Measurements from ENCODE around the gene NUDCD3.

The NUDCD3 gene

DNA sequence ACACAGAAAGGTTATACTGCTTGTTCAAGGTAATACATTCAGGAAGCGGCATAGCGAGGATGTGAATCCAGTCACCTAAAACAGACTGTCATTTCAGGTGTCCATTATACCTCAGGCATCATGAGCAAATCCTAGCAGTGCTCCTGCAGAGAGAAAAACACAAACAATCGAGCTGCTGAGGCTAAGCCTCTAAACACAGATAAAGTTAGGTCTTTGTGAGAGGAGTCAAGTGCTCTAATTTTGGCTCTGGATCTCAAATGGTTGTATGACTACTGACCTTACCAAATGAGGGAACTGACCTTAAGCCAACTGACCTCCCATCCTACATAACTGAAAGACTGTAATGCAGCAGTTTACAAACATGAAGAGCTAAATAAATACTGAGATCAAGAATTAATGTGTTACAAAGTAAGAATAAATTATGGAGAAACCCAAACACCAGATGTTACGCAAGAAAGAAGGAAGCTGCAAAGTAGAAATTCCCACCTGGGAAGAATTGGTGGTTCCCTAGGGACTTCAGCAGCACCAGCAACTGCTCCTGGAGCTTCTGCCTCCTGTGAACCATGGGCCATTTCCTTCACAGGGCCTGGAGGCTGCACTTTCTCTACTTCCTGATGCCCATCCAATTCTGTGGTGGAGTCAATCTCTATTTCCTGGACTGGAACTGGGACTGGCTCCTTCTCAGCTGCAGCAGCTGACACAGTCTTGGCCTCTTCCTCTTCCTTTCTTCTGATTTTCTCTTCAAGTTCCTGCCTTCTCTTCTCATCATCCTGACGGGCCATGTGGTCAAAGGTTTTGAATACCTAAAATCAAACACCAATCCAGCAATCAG lies 5.8 kb downstream of the NUDCD3 start:
- TF ChIP-seq, protein P1, sequence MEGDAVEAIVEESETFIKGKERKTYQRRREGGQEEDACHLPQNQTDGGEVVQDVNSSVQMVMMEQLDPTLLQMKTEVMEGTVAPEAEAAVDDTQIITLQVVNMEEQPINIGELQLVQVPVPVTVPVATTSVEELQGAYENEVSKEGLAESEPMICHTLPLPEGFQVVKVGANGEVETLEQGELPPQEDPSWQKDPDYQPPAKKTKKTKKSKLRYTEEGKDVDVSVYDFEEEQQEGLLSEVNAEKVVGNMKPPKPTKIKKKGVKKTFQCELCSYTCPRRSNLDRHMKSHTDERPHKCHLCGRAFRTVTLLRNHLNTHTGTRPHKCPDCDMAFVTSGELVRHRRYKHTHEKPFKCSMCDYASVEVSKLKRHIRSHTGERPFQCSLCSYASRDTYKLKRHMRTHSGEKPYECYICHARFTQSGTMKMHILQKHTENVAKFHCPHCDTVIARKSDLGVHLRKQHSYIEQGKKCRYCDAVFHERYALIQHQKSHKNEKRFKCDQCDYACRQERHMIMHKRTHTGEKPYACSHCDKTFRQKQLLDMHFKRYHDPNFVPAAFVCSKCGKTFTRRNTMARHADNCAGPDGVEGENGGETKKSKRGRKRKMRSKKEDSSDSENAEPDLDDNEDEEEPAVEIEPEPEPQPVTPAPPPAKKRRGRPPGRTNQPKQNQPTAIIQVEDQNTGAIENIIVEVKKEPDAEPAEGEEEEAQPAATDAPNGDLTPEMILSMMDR (conservative IDR thresholded peaks at IDR 0.05; ENCODE audit: control insufficient read depth, insufficient read depth, low read depth, low read length): no peak
- no peak overlapping the region for H3K4me3 ChIP-seq (ENCODE audit: control insufficient read depth, low read depth, low read length)
- no peak for DNase-seq (ENCODE audit: low read depth)

DNA sequence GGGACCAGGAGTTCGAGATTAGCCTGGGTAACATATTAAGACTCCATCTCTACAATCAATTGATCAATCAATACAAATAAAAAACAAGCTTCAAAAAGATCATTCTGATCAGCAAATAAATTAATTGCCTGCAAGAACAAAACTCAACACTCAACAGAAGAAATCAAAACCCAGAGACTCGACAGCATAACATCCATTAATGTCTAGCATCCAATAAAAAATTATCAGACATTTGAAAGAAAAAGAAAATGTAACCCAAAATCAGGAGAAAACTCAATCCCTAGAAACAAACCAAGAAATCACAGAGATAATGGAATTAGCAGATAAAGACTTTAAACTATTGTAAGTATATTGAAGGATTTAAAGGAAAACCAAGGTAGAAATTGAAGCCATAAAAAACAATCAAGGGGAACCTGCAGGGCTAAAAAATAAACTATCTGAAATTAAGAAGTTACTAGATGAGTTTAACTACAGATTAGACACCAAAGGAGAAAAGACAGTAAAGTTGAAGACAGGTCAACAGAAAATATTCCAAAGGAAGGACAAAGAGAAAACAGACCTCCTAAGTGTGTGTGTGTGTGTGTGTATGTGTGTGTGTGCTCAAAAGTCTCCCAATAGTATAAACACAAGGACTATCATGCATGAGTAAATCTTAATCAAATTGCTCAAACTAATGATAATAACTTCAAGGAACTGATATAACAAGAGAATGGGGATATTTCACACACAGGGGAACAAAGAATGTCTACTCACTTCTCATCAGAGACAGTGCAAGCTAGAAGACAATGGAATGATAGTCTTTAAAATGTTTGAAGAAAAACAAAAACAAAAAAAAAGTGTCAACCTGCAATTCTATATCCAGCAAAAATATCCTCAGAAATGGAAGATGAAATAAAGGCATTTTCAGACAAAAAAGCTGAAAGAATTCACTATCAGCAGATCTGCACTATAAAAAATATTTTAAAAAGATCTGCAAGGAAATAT lies 7.7 kb downstream of the NUDCD3 start:
- TF ChIP-seq, protein P1 (conservative IDR thresholded peaks at IDR 0.05; ENCODE audit: control insufficient read depth, insufficient read depth, low read depth, low read length): no peak
- DNase-seq (ENCODE audit: low read depth): no peak
- H3K4me3 ChIP-seq (ENCODE audit: control insufficient read depth, low read depth, low read length): no peak overlapping the region

DNA sequence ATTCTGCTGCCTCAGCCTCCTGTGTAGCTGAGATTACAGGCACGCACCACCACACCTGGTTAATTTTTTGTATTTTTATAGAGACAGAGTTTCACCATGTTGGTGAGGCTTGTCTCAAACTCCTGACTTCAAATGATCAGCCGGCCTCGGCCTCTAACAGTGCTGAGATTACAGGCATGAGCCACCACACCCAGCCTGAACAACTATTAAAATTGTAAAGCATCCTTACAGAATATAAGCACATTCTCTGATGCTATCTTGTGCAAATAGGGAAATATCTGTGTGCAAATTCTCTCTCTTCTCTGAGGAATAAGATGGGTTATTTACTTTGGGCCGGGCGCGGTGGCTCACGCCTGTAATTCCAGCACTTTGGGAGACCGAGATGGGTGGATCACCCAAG lies 12.5 kb downstream of the NUDCD3 start:
- H3K4me3 ChIP-seq (ENCODE audit: control insufficient read depth, low read depth, low read length): no peak overlapping the region
- TF ChIP-seq, protein P1 (conservative IDR thresholded peaks at IDR 0.05; ENCODE audit: control insufficient read depth, insufficient read depth, low read depth, low read length): no peak
- DNase-seq (ENCODE audit: low read depth): no peak

DNA sequence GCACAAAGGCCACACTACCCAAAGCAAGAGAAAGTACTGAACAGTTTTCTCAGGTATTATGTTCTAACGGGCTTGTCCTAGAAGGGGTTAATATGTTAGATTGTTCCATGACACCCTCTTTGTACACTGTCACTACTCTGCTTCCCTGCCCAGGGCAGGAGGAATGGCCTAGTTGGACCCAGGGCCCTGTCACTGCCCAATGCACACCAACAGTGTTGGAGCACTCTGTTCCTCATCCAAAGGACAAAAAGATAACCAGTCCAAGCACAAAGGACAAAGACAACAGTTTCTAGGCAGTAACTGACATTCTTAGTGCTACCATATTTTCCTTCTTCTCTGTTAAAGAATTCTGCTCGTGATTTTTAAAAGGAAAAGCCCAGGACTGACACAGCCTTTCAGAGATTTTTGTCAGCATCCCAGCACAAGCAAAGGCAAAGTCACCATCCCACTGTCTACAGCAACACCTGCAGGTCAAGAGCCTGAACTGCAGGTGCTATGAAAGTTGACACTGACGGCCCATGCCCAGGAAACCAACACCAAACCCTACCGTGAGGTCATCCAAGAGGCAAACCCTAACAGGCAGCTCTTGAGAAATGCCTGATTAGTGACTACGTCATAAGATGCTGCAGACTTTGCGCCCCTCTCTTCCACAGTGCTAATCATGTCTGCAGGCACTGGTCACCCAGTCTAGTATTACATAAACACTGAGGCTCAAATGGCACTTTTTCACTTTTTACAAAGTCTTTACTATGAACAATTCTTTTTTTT lies 13.2 kb downstream of the NUDCD3 start:
- TF ChIP-seq, protein P1 (conservative IDR thresholded peaks at IDR 0.05; ENCODE audit: control insufficient read depth, insufficient read depth, low read depth, low read length): peak; percentile 99
- H3K4me3 ChIP-seq (ENCODE audit: control insufficient read depth, low read depth, low read length): no peak overlapping the region
- peak; percentile 90 for DNase-seq (ENCODE audit: low read depth)

DNA sequence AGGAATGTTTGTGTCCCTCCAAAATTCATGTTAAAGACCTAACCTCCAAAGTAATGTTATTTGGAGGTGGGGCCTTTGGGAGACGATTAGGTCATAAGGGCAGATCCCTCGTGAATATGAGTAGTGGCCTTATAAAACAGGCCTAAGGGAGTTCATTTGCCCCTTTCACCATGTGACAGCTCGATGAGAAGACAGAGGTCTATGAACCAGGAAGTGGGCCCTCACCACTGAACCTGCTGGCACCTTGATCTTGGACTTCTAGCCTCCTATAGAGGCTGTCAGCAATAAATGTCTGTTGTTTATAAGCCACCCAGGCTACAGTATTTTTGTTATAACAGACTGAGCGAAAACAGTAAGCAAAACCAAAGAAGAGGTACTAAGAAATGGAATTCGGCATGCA lies 14.1 kb downstream of the NUDCD3 start:
- TF ChIP-seq, protein P1 (conservative IDR thresholded peaks at IDR 0.05; ENCODE audit: control insufficient read depth, insufficient read depth, low read depth, low read length): no peak
- no peak overlapping the region for H3K4me3 ChIP-seq (ENCODE audit: control insufficient read depth, low read depth, low read length)
- no peak for DNase-seq (ENCODE audit: low read depth)

DNA sequence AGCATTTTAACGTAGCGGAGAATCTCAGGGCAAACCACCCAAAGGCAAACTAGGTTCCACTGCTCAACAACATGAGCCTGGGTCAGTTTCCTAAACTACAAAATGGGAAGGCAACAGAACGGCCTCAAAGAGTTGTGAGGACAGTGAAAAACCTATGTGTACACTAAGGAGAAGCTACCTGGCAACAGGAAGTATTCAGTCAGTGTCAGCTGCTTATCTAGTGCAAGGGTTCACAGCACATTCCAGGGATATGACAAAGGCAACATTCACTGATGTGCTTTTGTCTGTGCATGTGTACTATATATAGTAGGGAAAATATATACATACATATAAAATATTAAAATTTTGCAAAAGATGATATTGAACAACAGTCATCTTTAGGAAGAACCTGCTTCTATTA lies 17.2 kb downstream of the NUDCD3 start:
- no peak overlapping the region for H3K4me3 ChIP-seq (ENCODE audit: control insufficient read depth, low read depth, low read length)
- TF ChIP-seq, protein P1 (conservative IDR thresholded peaks at IDR 0.05; ENCODE audit: control insufficient read depth, insufficient read depth, low read depth, low read length): no peak
- DNase-seq (ENCODE audit: low read depth): peak; percentile 32
